Fibroblast of villous mesenchyme (primary cell): ENCODE measurements around the gene RAX2. TPM values are rescaled to one million over a fixed set of nuclear protein-coding genes. Genes with fewer than 3 reads are reported as not detected.

Experiments
- DNase-seq: peaks from one replicate; pipeline ENCODE4 v3.0.0-alpha.2; 2010; ENCODE audit warnings: low read depth
- H3K4me3 ChIP-seq: 2 replicates; pipeline ENCODE4 v1.5.1; 2011; ENCODE audit warnings: low read depth, mild to moderate bottlenecking, low read length
- total RNA-seq: library from RNA; depleted of rRNA; stranded (reverse); fragments of >200 nt; gene quantifications from 2 replicates; pipeline ENCODE4 v1.2.3, GENCODE V29; 2012
- TF ChIP-seq, protein P1 (sequence below): IDR thresholded peaks from 2 replicates; pipeline ENCODE4 v1.5.1; 2012; ENCODE audit warnings: low read depth, mild to moderate bottlenecking, low read length; ENCODE audit not compliant: insufficient read depth

RAX2 gene
- total RNA-seq, 1 donor = not detected

DNA sequence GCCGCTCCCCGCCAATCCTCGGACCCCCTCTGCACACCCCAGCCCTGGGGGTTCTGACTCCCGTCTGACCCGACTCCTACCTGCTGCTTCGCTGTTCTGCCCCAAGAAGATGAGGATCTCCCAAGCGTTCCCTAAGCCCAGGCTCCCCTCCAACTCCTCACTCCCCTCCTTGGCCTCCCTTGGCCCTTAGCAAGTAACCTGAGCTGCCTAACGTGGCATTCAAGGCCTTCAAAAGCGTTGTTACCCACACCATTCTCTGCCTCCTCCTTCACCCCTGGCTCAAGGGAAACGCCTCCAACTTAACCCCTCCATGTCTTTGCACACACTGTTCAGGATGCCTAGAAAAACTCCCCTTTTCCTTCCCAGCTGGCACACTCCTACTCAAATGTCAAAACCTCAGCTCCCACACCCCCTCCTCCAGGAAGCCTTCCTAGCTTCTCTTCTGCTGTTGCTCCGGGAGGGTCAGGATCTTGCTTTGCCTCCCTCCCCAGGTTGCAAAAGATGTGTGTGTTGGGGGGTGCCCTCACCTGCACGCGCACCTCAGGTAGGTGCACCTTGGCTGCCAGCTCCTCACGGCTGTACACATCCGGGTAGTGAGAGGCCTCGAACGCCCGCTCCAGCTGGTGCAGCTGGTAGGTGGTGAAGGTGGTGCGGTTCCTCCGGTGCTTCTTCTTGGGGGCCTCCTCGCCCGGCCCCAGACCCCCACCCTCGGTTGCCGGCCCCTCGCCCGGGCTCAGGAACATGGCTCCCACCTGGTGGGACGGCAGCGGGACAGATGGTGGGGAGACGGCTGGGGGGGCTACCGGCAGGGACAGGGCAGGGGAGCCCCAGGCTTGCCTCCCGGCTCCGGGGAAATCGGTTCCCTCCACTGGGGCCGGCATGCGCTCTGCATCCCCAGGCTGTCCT, 775 bp downstream of the RAX2 start:
- no peak overlapping the region for H3K4me3 ChIP-seq
- no peak for DNase-seq
- TF ChIP-seq, protein P1, sequence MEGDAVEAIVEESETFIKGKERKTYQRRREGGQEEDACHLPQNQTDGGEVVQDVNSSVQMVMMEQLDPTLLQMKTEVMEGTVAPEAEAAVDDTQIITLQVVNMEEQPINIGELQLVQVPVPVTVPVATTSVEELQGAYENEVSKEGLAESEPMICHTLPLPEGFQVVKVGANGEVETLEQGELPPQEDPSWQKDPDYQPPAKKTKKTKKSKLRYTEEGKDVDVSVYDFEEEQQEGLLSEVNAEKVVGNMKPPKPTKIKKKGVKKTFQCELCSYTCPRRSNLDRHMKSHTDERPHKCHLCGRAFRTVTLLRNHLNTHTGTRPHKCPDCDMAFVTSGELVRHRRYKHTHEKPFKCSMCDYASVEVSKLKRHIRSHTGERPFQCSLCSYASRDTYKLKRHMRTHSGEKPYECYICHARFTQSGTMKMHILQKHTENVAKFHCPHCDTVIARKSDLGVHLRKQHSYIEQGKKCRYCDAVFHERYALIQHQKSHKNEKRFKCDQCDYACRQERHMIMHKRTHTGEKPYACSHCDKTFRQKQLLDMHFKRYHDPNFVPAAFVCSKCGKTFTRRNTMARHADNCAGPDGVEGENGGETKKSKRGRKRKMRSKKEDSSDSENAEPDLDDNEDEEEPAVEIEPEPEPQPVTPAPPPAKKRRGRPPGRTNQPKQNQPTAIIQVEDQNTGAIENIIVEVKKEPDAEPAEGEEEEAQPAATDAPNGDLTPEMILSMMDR = no peak

DNA sequence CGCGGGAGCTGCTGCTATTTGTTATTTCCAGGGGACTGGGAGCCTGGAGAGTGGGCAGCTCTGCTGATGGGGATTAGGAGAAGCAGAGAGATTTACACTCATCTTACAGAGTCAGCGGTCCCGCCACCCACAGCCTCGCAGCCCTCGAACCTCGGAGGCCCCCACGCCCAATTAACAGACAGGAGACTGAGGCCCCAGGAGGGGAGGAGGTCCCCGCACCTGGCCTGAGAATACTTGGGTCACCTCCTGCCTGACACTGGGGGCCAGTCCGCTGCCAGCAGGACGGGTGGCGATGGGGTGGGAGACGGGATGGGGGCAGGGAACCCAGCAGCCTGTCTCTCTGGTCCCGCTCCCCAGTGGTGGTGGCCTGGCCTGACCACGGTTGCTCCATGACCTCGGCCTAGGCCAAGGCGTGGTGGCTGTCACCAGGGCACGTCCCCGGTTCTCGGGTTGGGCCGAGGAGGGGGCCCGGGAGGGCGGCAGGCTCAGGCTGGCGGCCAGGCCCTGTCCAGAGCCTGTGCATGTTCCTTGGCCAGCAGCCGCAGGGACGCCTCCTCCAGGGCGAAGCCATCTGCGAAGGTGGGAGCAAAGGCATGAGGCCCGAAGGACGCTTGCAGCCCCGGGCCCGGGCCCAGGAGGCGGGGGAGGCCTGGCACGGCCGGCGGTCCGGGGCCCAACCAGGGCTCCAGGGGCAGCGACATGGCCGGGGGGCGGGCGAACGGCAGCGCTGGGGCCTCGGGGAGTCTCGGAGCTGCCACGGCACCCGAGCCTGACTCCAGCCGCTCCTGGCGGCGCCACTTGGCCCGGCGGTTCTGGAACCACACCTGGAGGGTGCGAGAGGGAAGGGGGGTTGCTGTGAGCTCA, 1.7 kb downstream of the RAX2 start:
- no peak overlapping the region for H3K4me3 ChIP-seq
- TF ChIP-seq, protein P1 = no peak
- DNase-seq = no peak

DNA sequence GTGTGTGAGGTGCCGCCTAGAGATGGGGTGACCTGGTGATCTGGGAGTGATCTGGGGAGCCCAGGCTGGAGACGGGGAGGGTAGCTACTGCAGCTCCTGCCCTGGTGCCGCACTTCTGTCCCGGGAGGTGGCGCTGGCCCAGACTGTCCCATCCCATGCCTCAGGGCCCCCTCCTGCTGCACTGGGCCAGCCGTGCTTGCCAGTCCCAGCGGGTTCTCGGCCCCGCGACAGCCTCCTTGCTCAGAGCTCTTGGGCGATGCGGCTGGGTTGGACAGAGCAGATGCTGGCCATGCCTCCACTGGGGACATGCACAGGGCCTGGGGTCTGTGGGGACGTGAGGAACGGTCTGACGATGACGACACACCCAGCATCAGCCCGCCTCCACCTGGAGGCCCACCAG, 2.5 kb downstream of the RAX2 start:
- no peak for DNase-seq
- TF ChIP-seq, protein P1 = no peak
- no peak overlapping the region for H3K4me3 ChIP-seq

DNA sequence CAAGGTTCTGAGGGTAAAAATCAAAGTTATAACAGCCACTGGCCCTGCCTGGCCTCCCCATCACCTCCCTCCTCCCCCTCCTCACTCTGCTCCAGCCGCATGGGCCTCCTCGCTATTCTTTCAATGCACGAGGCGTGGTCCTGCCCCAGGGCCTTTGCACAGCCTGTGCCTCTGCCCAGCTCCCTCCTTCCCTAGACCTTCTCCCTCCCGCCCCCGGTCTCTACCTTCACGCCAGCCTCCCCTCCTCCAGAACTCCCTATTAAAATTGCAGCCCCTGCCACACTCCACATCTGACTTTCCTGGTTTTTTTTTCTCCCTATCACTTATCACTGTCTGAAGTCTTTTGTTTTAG, 3.3 kb downstream of the RAX2 start:
- TF ChIP-seq, protein P1 = no peak
- DNase-seq = no peak
- no peak overlapping the region for H3K4me3 ChIP-seq

DNA sequence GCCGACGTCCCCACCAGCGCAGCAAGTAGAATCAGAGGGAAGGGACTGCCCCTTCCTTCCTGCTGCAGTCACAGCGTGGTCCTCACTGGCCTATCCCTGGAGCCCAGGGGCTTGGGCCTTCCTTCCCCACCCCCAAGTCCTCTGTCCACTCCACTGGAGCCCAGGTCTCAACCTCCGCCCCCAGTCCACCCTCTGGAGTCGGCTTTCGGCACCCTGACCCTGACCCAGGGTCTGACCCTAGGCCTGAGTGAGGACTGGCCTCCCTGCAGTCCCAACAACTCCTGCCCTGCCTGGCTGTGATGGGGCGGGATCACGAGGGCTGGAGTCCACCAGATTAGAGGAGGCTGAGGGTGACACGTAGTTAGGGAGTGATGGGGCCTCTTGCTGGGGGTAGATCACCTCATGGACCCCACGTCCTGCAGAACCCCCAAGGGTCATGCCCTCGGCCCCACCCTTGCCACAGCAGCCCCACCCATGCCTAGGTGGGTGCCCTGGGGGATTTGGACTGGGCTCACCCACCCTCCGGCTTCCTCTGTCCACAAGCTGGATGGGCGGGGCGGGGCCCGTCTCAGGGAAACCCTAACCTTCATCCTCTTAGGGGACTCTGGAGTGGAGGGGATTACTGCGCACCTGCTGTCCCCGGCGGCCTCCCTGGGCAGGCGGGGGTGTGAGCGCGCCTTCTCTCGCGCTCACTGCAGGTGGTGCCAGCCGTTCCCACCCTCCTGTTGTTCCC, 3.8 kb downstream of the RAX2 start:
- TF ChIP-seq, protein P1 = no peak
- DNase-seq = no peak

DNA sequence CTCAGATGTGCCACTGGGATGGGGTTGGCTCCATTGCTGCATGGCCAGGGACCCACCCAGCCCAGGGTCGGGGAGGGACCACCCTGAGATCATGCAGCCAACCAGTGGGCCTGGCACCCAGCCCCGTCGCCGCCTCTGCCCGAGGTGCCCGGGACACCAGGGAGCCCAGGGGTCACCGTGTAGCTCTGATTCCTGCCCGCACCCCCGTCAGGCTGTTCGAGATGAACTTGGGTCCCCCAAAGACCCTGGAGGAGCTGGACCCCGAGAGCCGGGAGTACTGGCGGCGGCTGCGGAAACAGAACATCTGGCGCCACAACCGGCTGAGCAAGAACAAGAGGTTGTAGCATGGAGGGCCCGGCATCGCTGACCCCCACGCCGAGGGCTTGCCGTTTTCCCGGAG, 5.0 kb downstream of the RAX2 start:
- DNase-seq = no peak
- no peak overlapping the region for H3K4me3 ChIP-seq
- TF ChIP-seq, protein P1 = no peak

More for the DNA sequence above, 3.8 kb downstream of the RAX2 start:
- H3K4me3 ChIP-seq = no peak overlapping the region
